Neuronal stem cell (in vitro differentiated cells): ENCODE results near the gene KLF5.

Source experiments
- DNase-seq: peaks from one replicate; pipeline ENCODE4 v3.0.0-alpha.2; 2013; ENCODE audit warnings: low spot score
- H2AFZ ChIP-seq: one replicate; pipeline ENCODE4 v1.6.1; 2013; ENCODE audit warnings: mild to moderate bottlenecking, low read length, inconsistent platforms
- H2AK5ac ChIP-seq: 2 replicates; pipeline ENCODE4 v1.6.1; 2013; ENCODE audit warnings: low read depth, mild to moderate bottlenecking, inconsistent platforms, low read length, moderate library complexity, mixed read lengths
- H2BK120ac ChIP-seq: 2 replicates; pipeline ENCODE4 v1.6.1; 2013; ENCODE audit warnings: low read depth, mild to moderate bottlenecking, inconsistent platforms, low read length, moderate library complexity, mixed read lengths
- H2BK12ac ChIP-seq: one replicate; pipeline ENCODE4 v1.6.1; 2013; ENCODE audit warnings: low read length, inconsistent platforms
- H2BK15ac ChIP-seq: 2 replicates; pipeline ENCODE4 v1.6.1; 2013; ENCODE audit warnings: mild to moderate bottlenecking, low read length, inconsistent platforms, mixed read lengths
- H2BK5ac ChIP-seq: one replicate; pipeline ENCODE4 v1.6.1; 2013; ENCODE audit warnings: inconsistent platforms, mild to moderate bottlenecking, low read length, moderate library complexity
- H3K14ac ChIP-seq: one replicate; pipeline ENCODE4 v1.6.1; 2013; ENCODE audit warnings: low read length, inconsistent platforms
- H3K18ac ChIP-seq: 2 replicates; pipeline ENCODE4 v1.6.1; 2013; ENCODE audit warnings: low read length, inconsistent platforms
- H3K23ac ChIP-seq: 2 replicates; pipeline ENCODE4 v1.6.1; 2013; ENCODE audit warnings: low read depth, mild to moderate bottlenecking, mixed read lengths, low read length, inconsistent platforms; ENCODE audit not compliant: poor library complexity
- H3K27ac ChIP-seq: replicated peaks from 3 replicates; pipeline ENCODE4 v1.5.1; 2013; ENCODE audit warnings: low read length, inconsistent platforms
- H3K27me3 ChIP-seq, 3 experiments: 2 replicates each; pipeline ENCODE4 v1.6.1; 2013; ENCODE audit warnings: low read length in 3 of 3, mild to moderate bottlenecking in 2 of 3, inconsistent platforms in 1 of 3, low read depth in 1 of 3, mixed read lengths in 1 of 3, moderate library complexity in 1 of 3; ENCODE audit not compliant: control insufficient read depth in 3 of 3, insufficient read depth in 3 of 3
- H3K36me3 ChIP-seq, 2 donors: replicated peaks in 1 of 2; 2 replicates each; pipeline ENCODE4 v1.6.1; 2013; ENCODE audit warnings: low read length in 2 of 2; ENCODE audit not compliant: control insufficient read depth in 2 of 2, insufficient read depth in 2 of 2
- H3K4ac ChIP-seq: 2 replicates; pipeline ENCODE4 v1.6.1; 2013; ENCODE audit warnings: inconsistent platforms, mild to moderate bottlenecking, low read length, moderate library complexity
- H3K4me1 ChIP-seq, 2 donors: 1 replicate in 1 of 2; 2 replicates in 1 of 2; pipeline ENCODE4 v1.6.1; 2013; ENCODE audit warnings: low read length in 2 of 2, low read depth in 1 of 2; ENCODE audit not compliant: control insufficient read depth in 2 of 2, insufficient read depth in 1 of 2
- H3K4me2 ChIP-seq: one replicate; pipeline ENCODE4 v1.6.1; 2013; ENCODE audit warnings: mild to moderate bottlenecking, low read length, inconsistent platforms; ENCODE audit not compliant: insufficient read depth, poor library complexity, severe bottlenecking
- H3K4me3 ChIP-seq, 2 donors: 2 replicates each; pipeline ENCODE4 v1.5.1; 2013; ENCODE audit warnings: low read length in 2 of 2, mild to moderate bottlenecking in 2 of 2, inconsistent platforms in 1 of 2, moderate library complexity in 1 of 2
- H3K79me1 ChIP-seq: one replicate; pipeline ENCODE4 v1.6.1; 2013; ENCODE audit warnings: low read depth, mild to moderate bottlenecking, inconsistent platforms, low read length, moderate library complexity
- H3K9ac ChIP-seq: one replicate; pipeline ENCODE4 v1.6.1; 2013; ENCODE audit warnings: mild to moderate bottlenecking, low read depth, low read length, inconsistent platforms; ENCODE audit not compliant: poor library complexity
- H3K9me3 ChIP-seq, 2 donors: replicated peaks in 1 of 2; 2 replicates each; pipeline versions ENCODE3 to v1.6.1; 2013; ENCODE audit warnings: low read length in 2 of 2, mild to moderate bottlenecking in 2 of 2, inconsistent platforms in 1 of 2, low read depth in 1 of 2, mixed read lengths in 1 of 2, moderate library complexity in 1 of 2; ENCODE audit not compliant: control insufficient read depth in 2 of 2, insufficient read depth in 1 of 2
- H4K8ac ChIP-seq: one replicate; pipeline ENCODE4 v1.6.1; 2013; ENCODE audit warnings: low read depth, mild to moderate bottlenecking, inconsistent platforms, low read length, moderate library complexity
- H4K91ac ChIP-seq: one replicate; pipeline ENCODE4 v1.6.1; 2013; ENCODE audit warnings: low read length, low read depth, mild to moderate bottlenecking, inconsistent platforms; ENCODE audit not compliant: poor library complexity
- WGBS, 2 donors: extraction: QIAGEN DNeasy Blood & Tissue Kit; methylation state at CpG; one replicate each; pipeline ENCODE4 v1.1.7; 2013; ENCODE audit warnings: missing lambda C conversion rate in 2 of 2, mixed read lengths in 1 of 2; ENCODE audit not compliant: insufficient read length in 2 of 2, insufficient replicate concordance in 1 of 2; ENCODE audit errors: extremely low coverage in 2 of 2; 5-methylcytosine and 5-hydroxymethylcytosine counted together

Gene KLF5

DNA sequence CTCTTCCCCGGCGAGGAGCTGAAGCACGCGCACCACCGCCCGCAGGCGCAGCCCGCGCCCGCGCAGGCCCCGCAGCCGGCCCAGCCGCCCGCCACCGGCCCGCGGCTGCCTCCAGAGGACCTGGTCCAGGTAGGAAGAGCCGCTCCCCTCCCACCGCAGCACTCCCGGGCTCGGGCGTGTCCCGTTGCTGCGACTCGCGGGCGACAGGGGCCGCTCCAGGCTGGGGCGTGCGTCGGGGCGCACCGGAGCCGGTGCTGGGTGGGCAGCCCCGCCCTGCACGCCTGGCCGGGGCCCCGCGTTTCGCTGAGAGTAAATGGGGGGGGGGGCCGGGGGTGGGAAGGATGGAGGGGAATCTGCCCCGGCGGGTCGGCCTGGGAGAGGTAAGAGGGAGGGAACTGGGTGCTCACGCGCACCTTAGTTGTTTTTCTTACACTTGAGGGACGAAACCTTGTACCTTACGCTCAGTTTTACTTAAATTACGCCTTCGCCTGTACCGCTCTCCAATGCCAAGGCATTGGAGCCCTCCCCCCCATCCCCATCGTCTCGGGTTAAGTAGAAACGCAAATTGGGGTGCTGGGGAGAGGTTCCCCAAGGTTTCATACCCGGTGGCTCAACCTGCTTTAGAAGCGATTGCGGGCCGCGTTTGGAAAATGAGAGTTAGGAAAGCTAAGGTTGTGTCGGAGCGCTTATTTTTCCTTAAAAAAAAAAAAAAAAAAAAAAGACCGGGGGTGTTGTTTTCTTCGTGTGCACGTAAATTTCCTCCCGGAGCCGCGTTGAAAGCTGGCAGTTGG is 850 bp downstream of the KLF5 start:
- Histone ChIP-seq H4K8ac (no peak overlapping the region), H3K27me3 (peaks cover 0 to 43% (median 30%) of the 10 kb centered on the region in 3 experiments), H3K4ac (no peak overlapping the region), H3K9ac (peak overlapping the region; percentile 79), H3K9me3 (no peaks in the 10 kb centered on the region), H2AFZ (peak overlapping the region; percentile 97), H3K18ac (peak overlapping the region; percentile 78), H3K4me3 (peak overlapping the region; percentile 60 to 87), H4K91ac (no peak overlapping the region), H2BK5ac (no peak overlapping the region), H3K79me1 (no peaks in the 10 kb centered on the region), H3K4me1 (peaks cover 5% of the 10 kb centered on the region in 2 donors), H3K27ac (no peak overlapping the region), H3K23ac (no peak overlapping the region), H2BK15ac (peak overlapping the region; percentile 18), H3K36me3 (no peaks in the 10 kb centered on the region), H2BK12ac (no peak overlapping the region), H2AK5ac (no peak overlapping the region), H3K14ac (no peak overlapping the region), H2BK120ac (no peak overlapping the region), H3K4me2 (peak overlapping the region; percentile 94)
- DNase-seq: peak; percentile 48
- WGBS, 2 donors: no CpG with 5 or more reads among the region's 68 CpGs

DNA sequence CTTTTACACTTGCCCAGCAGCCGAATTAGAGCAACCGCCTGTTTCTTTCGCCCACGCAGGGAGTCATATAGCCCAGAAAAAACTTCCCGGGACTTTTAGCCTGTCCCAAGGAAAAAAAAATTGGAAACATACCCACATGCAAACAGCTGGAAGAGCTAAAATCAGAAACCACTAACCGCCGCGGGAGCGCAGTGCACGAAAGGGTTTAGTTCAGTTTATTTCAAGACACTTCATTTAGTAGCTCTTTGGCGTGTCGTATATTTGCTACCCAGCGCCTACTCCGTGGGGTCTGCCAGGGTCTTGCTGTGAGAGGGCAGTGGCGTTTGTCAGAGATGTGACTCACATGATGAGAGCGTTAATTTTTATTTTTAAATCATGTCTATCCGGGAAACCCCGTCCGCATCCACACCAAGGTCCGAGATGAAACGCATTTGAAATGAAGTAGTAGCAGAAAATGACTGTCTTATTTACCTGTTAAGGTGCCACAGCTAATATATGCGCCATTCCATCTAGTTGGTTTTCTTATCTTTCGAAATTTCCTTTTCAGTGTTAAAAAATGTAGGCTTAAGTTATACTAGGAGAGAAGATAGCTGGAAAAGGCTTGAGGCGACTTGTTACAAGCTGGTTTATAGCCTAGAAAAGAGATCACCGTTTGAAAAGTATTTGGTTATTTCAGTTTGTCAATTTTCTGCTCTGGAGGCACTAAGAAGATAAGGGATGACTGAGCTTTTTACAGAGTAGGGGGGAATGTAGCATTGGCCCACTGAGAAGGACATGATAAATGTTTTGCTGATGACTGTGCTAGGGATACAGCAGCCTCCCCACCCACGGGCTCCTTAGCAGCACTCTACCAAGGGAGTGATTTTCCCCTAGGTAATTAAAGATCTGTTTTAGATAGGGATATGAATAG is 1.7 kb downstream of the KLF5 start:
- Histone ChIP-seq H3K79me1 (no peaks in the 10 kb centered on the region), H4K91ac (no peak overlapping the region), H4K8ac (no peak overlapping the region), H3K9ac (no peak overlapping the region), H3K27me3 (peaks cover 0 to 43% (median 30%) of the 10 kb centered on the region in 3 experiments), H3K18ac (no peak overlapping the region), H3K4me2 (no peak overlapping the region), H3K4ac (no peak overlapping the region), H2BK120ac (no peak overlapping the region), H3K4me3 (no peak overlapping the region), H2AK5ac (no peak overlapping the region), H3K23ac (no peak overlapping the region), H3K9me3 (no peaks in the 10 kb centered on the region), H2BK15ac (no peak overlapping the region), H2AFZ (peak overlapping the region; percentile 49), H3K36me3 (no peaks in the 10 kb centered on the region), H2BK12ac (no peak overlapping the region), H3K27ac (no peak overlapping the region), H3K14ac (no peak overlapping the region), H3K4me1 (peaks cover 5 to 9% of the 10 kb centered on the region in 2 donors), H2BK5ac (no peak overlapping the region)
- DNase-seq: peak; percentile 12
- WGBS, 2 donors: no CpG with 5 or more reads among the region's 26 CpGs

DNA sequence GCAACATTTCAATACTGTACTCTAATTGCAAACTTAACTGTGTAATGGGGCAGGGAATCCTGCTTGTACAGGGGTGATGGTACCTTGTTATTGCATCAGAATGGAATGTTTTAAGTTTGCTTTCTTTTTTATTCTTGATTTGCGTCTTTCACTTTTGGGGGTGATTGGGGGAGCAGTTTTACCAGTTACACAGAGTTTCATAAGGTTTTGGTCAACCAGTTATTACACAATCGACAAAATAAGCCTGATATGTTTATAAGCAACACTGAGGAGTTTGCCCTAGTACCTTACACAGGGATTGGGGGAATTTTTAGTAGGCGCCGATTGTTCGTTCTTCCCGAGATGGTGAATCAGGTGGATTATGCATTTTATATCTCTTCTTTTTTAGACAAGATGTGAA is 2.7 kb downstream of the KLF5 start:
- Histone ChIP-seq H2BK12ac (no peak overlapping the region), H3K9me3 (no peaks in the 10 kb centered on the region), H3K14ac (no peak overlapping the region), H3K23ac (no peak overlapping the region), H3K4ac (no peak overlapping the region), H3K79me1 (no peaks in the 10 kb centered on the region), H3K27ac (no peak overlapping the region), H2BK5ac (no peak overlapping the region), H3K4me2 (no peak overlapping the region), H2BK15ac (no peak overlapping the region), H2BK120ac (no peak overlapping the region), H3K18ac (no peak overlapping the region), H4K91ac (no peak overlapping the region), H2AFZ (no peak overlapping the region), H3K27me3 (peaks cover 0 to 37% (median 30%) of the 10 kb centered on the region in 3 experiments), H2AK5ac (no peak overlapping the region), H3K9ac (no peak overlapping the region), H3K36me3 (no peaks in the 10 kb centered on the region), H3K4me3 (no peak overlapping the region), H4K8ac (no peak overlapping the region), H3K4me1 (peaks cover 5% of the 10 kb centered on the region in 2 donors)
- no CpG with 5 or more reads among the region's 6 CpGs for WGBS, 2 donors
- DNase-seq: no peak

DNA sequence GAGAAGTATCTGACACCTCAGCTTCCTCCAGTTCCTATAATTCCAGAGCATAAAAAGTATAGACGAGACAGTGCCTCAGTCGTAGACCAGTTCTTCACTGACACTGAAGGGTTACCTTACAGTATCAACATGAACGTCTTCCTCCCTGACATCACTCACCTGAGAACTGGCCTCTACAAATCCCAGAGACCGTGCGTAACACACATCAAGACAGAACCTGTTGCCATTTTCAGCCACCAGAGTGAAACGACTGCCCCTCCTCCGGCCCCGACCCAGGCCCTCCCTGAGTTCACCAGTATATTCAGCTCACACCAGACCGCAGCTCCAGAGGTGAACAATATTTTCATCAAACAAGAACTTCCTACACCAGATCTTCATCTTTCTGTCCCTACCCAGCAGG is 3.1 kb downstream of the KLF5 start:
- H2AK5ac ChIP-seq: no peak overlapping the region
- no peak overlapping the region for H2AFZ ChIP-seq
- H3K9me3 ChIP-seq: no peaks in the 10 kb centered on the region
- no peak overlapping the region for H3K9ac ChIP-seq
- H3K36me3 ChIP-seq: no peaks in the 10 kb centered on the region
- H4K91ac ChIP-seq: no peak overlapping the region
- H2BK12ac ChIP-seq: no peak overlapping the region
- peaks cover 5% of the 10 kb centered on the region in 2 donors for H3K4me1 ChIP-seq
- H3K79me1 ChIP-seq: no peaks in the 10 kb centered on the region
- no CpG with 5 or more reads among the region's 9 CpGs for WGBS, 2 donors
- H2BK120ac ChIP-seq: no peak overlapping the region
- H3K4me2 ChIP-seq: no peak overlapping the region
- no peak overlapping the region for H3K27ac ChIP-seq
- no peak overlapping the region for H2BK15ac ChIP-seq
- H3K23ac ChIP-seq: no peak overlapping the region
- no peak overlapping the region for H3K18ac ChIP-seq
- H3K4me3 ChIP-seq: no peak overlapping the region
- H3K4ac ChIP-seq: no peak overlapping the region
- H4K8ac ChIP-seq: no peak overlapping the region
- no peak overlapping the region for H3K14ac ChIP-seq
- no peak overlapping the region for H2BK5ac ChIP-seq
- peaks cover 0 to 33% (median 30%) of the 10 kb centered on the region in 3 experiments for H3K27me3 ChIP-seq
- no peak for DNase-seq
